Left renal cortex interstitium (tissue), 4 donors: ENCODE results near the gene ASIC3. TPM values are rescaled to one million over a fixed set of nuclear protein-coding genes. Genes with fewer than 3 reads are reported as not detected.
"Not testable (repeated sequence)": the region's sequence is repeated elsewhere in the genome, so short reads cannot be mapped to it uniquely, and the experiment has no call there.

Experiments used
- DNase-seq, 4 donors: peaks; one replicate each; pipeline ENCODE4 v3.0.0-alpha.2; 2013; ENCODE audit warnings: low read depth in 4 of 4, low spot score in 2 of 4, missing footprints in 1 of 4
- polyA plus RNA-seq, 4 donors: library from polyadenylated mRNA; unstranded; fragments of 120-200 nt; gene quantifications; one replicate each; pipeline ENCODE4 v1.2.1, GENCODE V29; 2013; ENCODE audit not compliant: insufficient read length in 4 of 4

ASIC3 gene
- polyA plus RNA-seq, 4 donors, result 0.83 to 3.8 (median 2.5) TPM

DNA sequence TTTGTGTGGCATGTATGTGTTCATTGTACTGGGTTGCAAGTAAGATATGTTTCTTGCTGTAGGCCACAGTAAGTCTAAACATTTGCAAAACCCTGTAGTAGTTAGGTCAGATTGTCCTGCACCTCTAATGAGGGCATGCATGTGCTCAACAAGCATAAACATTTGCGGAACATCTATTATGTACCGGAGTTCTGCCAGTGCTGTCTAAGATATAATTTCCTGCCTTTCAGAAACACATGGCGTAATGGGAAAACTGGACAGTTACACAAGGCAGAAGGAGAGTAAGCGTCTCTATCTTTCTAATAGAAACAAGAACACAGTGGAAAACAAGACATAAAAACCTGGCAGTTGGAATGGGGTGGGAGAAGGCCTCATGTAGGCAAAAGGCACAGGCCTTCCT lies 17.3 kb upstream of the ASIC3 start:
- no peak for DNase-seq

- DNase-seq, result no peak
Observed at GRCh38 chr7:151032936-151033863, 15.1 kb upstream of the ASIC3 start.

DNA sequence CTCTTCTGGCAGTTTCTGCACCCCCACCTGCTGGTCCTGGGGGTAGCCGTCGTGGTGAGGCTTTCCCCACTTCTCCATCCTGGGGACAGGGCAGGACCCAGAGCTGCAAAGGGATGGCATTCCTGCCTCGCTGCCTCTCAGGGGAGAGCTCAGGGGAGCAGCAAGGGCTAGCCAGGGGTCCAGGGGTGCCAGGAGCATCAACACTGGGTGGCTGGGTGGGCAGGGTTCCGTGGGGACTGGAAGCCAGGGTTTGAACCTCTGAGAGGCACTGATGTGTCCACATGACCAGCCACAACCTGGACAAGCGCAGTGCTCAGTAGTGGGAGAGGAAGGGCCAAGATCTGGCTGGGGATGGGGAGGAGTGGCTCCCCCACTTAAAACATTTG lies 14.5 kb upstream of the ASIC3 start:
- DNase-seq, result no peak

DNA sequence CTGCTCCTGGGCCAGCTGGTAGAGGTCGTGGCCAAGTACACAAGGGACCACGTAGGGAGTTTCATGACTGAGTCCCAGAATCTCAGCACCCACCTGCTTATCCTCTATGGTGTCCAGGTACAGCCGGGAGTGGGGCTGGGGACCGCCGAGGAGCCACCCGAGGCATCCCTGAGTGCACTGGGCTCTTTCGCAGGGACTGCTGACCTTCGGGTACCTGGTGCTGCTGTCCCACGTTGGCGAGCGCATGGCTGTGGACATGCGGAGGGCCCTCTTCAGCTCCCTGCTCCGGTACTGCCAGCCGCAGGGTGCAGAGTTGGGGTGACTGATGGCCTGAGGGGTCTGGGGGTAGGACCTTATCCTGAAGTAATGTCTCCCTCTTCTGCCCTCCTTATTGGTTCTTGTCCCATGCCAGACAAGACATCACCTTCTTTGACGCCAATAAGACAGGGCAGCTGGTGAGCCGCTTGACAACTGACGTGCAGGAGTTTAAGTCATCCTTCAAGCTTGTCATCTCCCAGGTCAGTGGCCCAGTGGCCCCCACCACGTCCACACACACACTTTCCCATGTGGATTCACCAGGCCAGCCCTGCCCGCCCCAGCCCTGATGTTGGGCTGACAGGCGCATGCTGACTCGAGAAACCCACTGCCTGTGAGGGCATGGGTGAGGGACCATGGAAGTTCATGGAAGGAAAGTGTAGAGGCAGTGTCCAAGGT lies 13.9 kb upstream of the ASIC3 start:
- DNase-seq, result no peak

GRCh38 chr7:151035026-151035717 lies 13.2 kb upstream of the ASIC3 start:
- DNase-seq, result no peak

GRCh38 chr7:151035902-151036301 lies 12.4 kb upstream of the ASIC3 start:
- no peak for DNase-seq

DNA sequence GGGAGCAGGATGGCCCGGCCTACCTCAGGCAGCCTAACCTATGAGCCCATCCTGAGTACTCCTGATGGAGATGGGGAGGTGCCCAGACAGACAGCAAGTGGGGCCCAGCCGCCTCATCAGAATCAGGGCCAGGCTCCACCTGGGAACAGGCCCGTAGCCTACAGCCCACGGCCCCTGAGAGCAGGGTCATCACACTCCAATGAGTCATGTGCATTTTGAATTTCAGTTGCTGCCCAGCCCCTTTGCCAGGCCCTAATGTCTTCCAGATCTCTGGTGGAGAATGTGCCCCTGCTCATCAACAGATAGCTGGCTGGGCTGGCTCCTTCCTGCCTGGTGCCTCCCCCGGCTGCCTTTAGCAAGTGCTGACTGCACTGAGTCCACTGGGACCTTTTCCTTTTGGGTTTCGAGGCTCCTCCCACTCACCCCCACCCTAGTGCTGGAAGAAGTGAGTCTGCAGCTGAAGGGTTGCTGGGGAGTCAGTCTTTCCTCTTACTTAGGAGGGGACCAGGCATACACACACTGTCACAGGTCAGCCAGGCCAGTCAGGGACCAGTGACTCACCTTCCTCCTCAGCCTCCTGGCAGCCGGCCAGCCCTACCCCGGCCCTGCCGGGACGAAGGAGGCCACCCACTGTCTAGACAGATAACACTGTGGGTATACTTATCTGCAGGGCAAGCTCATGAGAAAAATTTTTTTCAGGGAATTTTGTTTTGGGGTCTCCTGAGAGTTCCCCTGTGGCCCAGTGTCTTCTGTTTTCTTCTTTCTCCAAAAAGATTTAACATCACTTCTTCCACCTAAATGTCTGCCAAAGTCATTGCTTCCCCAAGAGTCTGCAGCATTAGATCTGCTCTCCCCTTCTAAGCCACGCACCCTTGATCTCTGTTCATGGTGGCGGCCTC lies 9.1 kb upstream of the ASIC3 start:
- DNase-seq, result no peak

DNA sequence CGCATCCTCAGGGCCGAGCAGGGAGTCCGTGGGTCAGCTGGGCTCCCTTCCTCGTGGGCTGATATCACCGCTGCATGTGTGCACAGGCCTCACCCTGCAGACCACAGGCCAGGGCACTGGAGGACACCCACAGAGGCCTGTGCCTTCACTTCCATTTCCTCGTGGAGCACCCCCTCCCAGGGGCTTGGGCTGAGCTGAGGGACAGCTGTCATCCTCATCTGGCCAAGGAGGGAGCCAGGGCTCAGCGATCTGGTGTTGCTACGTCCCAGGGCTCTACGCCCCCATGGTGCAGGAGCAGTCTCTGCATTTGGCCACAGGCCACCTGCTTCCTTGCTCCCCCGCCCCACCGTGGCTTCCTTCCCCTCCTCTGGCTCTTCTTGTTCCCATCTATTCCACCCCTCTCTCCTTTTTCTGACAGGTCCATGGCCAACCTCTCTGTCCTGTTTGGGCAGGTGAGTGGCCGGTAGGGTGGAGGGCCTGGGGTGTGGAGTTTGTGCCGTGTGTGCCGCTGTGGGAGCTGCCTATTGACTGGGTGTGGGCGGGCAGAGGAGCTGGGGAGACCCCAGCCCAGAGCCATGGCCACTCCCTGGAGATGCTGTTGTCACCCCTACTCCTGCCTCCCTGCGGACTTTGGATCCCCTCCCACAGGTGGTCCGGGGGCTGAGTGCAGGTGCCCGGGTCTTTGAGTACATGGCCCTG lies 8.3 kb upstream of the ASIC3 start:
- no peak for DNase-seq

GRCh38 chr7:151040616-151041375 lies 7.5 kb upstream of the ASIC3 start:
- DNase-seq, result no peak

DNA sequence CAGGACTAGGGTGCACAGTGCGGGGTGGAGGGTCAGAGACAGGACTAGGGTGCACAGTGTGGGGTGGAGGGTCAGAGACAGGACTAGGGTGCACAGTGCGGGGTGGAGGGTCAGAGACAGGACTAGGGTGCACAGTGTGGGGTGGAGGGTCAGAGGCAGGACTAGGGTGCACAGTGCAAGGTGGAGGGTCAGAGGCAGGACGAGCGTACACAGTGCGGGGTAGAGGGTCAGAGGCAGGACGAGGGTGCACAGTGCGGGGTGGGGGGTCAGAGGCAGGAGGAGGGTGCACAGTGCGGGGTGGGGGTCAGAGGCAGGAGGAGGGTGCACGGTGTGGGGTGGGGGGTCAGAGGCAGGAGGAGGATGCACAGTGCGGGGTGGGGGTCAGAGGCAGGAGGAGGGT lies 4.9 kb upstream of the ASIC3 start:
- not testable (repeated sequence) for DNase-seq

DNA sequence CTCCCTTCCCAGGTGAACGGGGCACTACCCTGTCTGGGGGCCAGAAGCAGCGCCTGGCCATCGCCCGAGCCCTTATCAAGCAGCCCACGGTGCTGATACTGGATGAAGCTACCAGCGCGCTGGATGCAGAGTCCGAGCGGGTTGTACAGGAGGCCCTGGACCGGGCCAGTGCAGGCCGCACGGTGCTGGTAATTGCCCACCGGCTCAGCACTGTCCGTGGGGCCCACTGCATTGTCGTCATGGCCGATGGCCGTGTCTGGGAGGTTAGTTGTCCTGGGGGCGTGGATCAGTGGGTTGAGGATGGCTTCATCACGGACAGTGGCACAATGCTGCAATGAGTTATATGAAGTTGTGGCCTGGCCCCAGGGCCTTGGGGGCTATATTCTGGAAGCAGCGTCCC lies 4.4 kb upstream of the ASIC3 start:
- no peak for DNase-seq

- no peak for DNase-seq
Observed at GRCh38 chr7:151045262-151045661, 3.1 kb upstream of the ASIC3 start.

GRCh38 chr7:151045967-151046366 lies 2.4 kb upstream of the ASIC3 start:
- DNase-seq, result no peak

GRCh38 chr7:151046603-151047573 lies 1.4 kb upstream of the ASIC3 start:
- no peak for DNase-seq

GRCh38 chr7:151048911-151049463 lies 656 bp downstream of the ASIC3 start:
- no peak for DNase-seq

DNA sequence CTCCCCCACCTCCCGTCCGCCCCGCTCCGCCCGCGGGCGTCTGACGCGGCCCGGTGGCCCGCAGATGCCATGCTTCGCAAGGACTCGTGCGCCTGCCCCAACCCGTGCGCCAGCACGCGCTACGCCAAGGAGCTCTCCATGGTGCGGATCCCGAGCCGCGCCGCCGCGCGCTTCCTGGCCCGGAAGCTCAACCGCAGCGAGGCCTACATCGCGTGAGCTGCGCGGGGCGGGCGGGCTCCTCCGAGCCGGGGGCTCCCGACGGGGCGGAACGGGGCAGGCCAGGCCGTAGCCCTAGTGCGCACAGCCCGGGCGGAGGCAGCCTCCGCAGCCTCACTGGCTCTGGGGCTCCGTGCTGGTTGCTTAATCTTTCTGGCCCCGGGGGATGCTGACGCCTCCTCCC lies 2.8 kb downstream of the ASIC3 start:
- peak in 2 of 4 donors; percentile 55 to 69 for DNase-seq

GRCh38 chr7:151053096-151053495 lies 4.8 kb downstream of the ASIC3 start:
- DNase-seq, result no peak
